GM21360 (cell line): ENCODE measurements around the gene SH3RF3.

Experiments
- ATAC-seq: cut with Tn5 transposase; IDR thresholded peaks from one replicate; pipeline ENCODE4 v1.9.1; 2021; ENCODE audit warnings: mild to moderate bottlenecking, moderate library complexity; ENCODE audit not compliant: unreplicated experiment

Gene SH3RF3

GRCh38 chr2:109345653-109346480 is 216.9 kb downstream of the SH3RF3 start:
- ATAC-seq = no peak

- ATAC-seq = no peak
These were observed 217.7 kb downstream of the SH3RF3 start for GRCh38 chr2:109346601-109347228.

- ATAC-seq = no peak
These were observed 218.6 kb downstream of the SH3RF3 start for GRCh38 chr2:109347626-109348025.

DNA sequence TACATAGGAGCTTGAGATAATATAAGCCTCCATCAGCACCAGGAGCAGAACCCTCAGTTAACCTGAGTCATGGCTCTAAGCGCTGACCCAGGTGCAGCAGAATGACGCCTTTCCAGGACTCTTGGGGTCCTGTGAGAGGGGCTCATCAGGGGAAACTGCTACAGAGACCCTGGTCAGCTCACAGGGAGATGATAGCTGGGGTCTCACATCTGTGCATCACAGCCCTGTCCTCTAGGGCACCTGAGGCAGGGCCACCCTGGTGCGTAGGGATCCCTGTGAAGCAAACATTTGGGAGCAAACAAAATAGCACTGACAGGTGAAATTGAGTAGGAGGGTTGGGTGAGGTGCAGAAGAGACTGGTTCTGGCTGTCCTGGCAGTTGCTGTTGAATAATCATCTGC is 219.2 kb downstream of the SH3RF3 start:
- ATAC-seq = no peak

GRCh38 chr2:109348671-109349502 is 219.9 kb downstream of the SH3RF3 start:
- no peak for ATAC-seq

DNA sequence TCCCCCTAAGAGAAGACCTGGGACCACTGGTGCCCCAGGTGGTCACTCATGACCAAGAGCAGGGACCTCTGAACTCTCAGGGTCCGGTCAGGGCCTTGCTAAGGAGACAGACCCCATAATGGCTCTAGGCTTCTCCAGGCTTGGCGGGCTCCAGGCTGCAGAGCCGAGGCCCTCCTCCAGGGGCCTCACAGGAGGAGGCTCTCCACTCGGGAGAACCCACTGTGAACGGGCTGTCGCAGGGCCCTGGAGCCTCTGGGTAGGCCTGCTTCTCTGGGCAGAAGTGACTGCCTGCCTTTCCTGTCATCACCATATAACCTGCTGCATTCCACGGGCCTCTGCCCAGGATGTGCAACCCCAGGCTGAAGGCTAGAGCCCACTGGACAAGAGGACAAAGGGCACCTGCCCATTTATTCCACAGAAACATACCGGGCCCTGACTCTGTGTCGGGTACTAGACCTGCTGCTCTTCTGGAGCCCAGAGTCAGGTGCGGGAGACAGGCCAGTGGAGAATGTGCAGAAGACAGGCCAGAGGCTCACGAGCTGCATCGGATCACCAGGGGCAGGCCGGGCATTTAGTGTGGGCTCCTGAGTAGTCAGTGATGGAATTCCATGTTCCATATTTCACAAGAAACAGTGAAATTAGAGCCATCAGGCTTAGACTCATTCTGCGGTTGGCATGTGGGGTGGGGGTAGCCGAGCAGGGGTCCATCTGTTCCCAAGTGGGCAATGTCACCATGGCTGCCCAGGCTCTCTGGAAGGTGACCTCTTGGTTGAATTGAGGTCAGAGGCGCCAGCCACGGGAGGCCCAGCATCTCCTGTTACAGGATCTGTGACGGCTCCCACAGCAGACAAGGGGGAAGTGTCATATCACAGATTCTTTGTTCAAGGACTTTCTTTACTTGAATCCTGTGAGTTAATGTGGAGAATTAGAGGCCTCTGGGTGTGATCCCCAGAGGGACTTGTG is 220.8 kb downstream of the SH3RF3 start:
- no peak for ATAC-seq

- no peak for ATAC-seq
These were observed 221.5 kb downstream of the SH3RF3 start for GRCh38 chr2:109350526-109350925.

DNA sequence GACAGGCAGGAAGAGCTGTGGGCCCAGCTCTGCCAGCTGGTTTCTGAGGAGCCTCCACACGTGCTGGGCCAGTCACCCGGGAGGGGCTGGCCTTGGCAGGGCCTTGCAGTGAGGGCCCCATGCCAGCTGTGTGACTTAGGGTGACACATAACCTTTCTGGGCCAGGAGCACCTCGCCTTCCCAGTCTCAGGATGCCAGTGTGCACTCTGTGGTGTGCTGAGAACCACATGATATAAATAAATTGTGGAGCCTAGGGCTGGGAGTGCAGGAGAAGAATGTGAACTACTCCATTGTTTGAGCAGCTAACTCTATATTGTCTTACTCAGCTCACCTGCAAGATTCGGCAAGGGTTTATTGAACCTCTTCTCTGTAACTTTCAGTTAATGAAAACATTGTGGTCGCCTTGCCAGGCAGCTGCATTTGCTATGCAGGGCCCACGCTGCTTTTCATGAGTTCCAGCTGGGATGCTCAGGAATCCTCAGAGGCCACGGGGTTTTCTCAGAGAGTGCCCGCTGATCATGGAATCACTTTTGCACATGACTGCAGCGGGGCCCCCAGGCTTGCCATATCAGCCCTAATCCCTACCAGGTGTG is 222.3 kb downstream of the SH3RF3 start:
- no peak for ATAC-seq

DNA sequence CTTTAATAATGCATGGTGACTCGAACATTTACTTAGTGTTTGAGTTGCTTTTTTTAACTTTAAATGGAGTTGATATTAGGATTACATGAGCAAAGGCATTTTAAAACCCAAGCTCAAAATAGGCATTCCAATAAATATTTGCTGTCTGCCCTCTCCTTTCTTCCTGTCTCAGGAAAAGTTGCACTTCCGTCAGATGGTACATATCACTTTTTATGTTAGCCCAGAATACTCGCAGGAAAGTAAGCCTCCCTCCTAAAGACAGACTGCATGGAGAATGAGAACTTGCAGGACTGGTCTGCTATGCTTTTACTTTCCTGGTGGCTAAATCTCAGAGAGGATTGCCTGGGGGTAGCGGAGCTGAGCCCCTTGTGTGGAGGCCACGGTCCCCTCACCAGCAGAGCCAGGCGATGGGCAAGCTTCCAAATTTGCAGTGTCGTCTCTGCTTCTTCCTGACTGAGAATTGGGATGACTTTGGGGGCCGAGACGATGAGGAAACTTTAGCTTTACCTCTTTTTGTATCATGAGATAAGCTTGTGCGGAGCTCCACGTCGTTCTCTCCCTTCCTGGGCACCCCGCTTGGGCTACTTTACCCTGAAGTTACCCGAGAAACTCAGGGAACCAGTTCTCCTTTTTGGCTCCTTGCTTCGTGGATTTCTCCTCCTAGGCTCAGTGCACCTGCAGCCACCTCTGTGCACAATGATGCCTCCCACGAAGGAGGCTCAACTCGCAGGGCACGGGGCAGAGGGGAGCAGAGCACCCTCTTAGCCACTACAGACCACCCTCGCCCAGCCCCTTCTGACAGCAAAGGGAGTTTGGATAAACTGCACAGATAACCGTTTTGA is 223.3 kb downstream of the SH3RF3 start:
- no peak for ATAC-seq

GRCh38 chr2:109352898-109353689 is 224.1 kb downstream of the SH3RF3 start:
- ATAC-seq = no peak

DNA sequence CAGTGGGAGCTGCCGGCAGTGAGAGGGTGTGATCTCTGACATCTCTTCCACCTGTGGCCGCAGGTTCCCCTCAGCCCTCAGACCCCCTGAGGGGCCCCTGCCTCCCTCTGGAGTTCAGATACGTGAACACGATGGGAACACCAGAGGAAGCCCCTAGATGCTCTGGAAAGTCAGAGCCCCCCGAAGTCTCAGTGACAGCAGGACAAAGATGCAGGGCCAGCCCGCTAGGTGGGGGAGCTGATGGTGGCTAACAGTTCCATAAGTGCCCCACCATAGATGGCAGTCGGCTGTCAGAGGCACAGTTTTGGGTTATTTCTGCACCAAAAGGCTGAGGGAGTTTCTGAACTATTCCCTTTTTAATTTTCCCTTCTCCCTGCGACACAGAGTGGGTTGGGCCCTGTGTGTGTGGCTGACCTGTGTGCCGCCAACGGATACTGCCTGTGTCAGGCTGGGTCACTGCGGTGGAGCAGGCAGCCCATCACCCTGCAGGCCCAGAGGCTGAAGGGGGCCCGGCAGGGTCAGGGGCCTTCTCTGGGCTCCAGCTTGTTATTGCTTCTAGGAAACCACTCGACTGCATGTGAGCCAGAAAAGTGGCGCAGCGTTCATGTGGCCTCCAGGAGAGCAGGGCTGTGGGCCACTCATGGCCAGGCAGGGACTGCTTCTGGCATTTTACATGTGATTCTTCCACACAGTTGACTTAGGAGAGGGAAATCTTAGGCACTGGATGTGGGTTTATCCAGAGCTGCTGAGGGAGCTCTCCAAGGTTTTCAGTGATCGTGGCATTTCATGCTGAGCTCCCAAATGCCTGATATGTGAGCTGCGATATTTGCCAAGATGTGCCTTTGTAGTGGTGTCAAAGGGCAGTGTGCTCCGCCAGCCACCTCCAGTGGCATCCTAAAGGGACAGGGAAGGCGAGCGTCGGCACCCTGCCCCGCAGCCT is 225.1 kb downstream of the SH3RF3 start:
- no peak for ATAC-seq

DNA sequence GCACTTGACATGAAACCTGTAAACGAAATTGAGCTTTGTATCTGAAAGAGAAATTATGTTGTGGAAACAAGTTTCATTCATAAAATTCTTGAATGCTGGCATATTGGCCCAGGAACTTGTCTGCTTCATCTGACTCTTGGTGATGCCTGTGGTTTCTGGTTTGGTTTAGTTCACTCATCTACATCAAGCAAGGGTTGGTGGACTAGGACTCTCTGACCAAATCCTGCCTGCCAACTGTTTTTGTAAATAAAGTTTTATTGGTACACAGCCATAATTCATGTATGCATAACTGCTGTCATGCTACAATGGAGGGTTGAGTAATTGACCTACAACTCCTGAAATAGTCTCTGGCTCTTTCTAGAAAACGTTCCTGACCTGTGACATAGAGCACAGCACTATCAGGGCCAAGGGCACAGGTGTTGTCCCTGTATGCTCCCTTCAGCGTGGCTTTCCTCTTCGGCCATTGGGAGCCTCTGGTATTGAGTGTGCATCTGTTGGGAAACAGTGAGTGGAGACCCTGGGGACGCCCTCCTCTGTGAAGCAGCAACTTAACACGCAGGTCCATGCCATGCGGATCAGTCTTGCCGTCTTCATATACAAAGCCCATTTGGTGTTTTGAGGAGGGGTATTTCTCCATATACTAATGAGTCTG is 226.3 kb downstream of the SH3RF3 start:
- ATAC-seq = no peak

DNA sequence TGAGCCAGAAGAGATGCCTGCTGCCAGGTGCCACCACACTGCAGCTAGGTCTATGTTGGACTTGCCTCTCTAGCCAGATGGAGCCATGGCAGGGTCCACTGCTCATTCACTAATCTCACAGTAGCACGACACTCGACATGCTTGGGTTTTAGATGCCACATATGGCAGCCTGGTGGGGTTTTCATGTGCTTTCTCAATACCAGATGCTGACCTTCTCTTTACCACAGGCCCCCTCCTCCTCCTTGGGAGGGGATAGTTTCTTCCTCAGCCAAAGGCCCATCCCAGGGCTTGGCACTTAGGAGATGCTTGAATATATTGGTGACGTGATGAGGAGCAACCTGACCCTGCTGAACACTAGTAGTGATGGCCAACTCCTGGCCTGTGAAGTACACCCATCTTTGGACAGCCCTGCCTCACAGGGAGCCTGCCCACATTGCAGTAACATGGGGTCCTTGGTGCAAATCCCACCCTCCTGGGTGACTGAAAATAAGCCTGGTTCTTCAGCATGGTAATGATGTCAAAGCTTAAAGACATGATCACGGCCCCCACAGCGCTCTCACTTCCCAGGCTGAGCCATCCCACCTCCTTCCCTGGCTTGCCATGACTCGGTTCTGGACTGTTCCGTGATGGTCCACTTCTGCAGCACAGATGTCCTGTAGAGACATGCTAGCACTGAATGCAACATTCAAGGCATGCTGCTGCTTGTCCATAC is 227.5 kb downstream of the SH3RF3 start:
- ATAC-seq = no peak

GRCh38 chr2:109364217-109364616 is 235.2 kb downstream of the SH3RF3 start:
- ATAC-seq = no peak

DNA sequence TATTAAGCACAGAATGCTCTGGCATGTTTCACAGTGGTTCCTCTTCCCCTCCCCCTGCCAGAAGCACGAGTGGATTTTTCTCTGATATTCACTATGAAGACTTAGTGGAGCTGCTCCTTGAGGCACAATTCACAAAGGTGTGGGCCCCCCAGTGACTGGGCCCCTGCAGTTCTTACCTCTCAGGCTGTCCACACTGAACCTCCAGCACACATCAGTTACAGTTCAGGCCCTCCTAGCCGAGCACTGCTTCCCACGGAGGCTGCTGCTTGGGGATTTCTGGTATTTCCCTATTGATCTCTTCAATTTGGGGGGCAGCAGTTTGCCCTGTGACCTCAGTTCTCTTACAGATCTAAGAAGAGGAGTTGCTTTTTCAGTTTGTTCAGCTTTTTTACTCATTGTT is 236.1 kb downstream of the SH3RF3 start:
- ATAC-seq = no peak

DNA sequence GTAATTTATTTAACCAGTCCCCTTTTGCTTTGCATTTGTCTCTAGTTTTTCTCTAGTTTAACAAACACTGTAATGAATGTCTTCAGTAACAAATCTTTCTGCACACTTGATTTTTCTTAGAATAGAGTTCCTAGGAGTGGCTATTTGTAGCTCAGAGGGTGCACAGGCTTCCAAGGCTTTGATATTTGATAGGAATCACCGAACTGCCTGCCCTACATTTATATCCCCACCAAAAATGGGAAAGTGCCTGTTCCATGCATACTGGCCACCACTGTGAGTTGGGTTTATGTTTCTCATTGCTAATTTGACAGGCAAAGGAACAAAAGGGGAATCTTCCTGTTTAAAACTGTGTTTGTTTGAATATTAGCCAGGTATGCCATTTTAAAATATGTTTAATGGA is 238.7 kb downstream of the SH3RF3 start:
- no peak for ATAC-seq
